Adrenal gland (tissue), 5 donors: Measurements from ENCODE around the gene PACSIN1.

Experiments
- CTCF ChIP-seq, 6 experiments: fragments of 450-650 bp in 4 of 6; fragments of 200-600 bp in 2 of 6; sonication (generic) in 1 of 6; IDR thresholded peaks; 1 replicate in 5 of 6; 2 replicates in 1 of 6; pipeline versions ENCODE4 v1.5.1 to v1.8.0; 2016 to 2021; ENCODE audit warnings: antibody characterized with exemption in 6 of 6, mild to moderate bottlenecking in 2 of 6, moderate library complexity in 1 of 6
- POLR2A ChIP-seq, 2 donors: fragments of 450-650 bp; IDR thresholded peaks; one replicate each; pipeline ENCODE4 v1.6.1; 2017; ENCODE audit warnings: antibody characterized with exemption in 2 of 2, mild to moderate bottlenecking in 2 of 2, moderate library complexity in 1 of 2
- donor health status: DM: no; HTN: no; CAD: no.

GRCh38 chr6:34424200-34425131 lies 41.4 kb upstream of the PACSIN1 start:
- TF ChIP-seq CTCF (IDR thresholded peaks at IDR 0.05) (no peak), POLR2A (IDR thresholded peaks at IDR 0.05) (no peak)
